ENCODE results near the gene LCP2. TPM values are rescaled to one million over a fixed set of nuclear protein-coding genes. Genes with fewer than 3 reads are reported as not detected.

The LCP2 gene
- total and polyA plus RNA-seq, 2 of the 4 experiments (the other 2 are of a cell fraction): not detected

DNA sequence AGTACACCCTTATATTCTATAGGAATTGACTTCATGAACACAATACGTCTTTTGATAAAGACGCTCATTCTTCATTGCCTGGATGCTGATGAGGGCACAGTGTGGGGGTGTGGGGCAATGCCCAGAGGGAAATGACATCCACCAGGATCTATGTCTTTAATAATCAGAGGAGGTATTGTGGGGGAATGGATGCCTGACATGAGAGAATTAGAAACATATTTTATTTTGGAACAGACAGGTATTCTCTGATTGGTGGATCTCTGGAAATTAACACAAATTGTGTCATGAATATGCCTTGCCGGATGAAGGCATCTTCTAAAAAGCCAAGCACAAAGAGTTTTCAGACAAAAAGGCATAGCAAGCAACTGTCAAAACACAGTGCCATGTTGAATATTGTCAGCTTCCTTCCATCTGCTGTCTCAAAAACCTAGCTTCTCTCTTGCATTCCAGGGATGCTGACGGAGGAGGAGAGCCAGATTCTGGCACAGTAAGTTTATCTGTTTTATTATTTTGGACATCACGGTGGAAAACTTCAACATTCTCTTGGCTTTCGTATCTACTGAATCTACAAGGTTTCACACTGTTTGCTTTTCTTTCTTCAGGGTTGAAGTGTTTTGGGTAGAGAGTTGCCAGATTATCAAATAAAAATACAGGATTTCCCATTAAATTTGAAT lies 68.7 kb downstream of the LCP2 start:
- 100% methylated on average over 1 of the region's 6 CpGs; no CpG with 5 or more reads in 1 of the 2 experiments for WGBS, 2 experiments (ENCODE audit: extremely low coverage in 2 of 2, insufficient read length in 1 of 2)
- H3K79me1 ChIP-seq (ENCODE audit: low read depth in 1 of 2, low read length in 2 of 2): no peaks in the 10 kb centered on the region
- no peak overlapping the region for H3K56ac ChIP-seq (ENCODE audit: extremely low read depth, insufficient read depth, low read length)
- ChIA-PET CTCF (no interaction called here), POLR2A (ENCODE audit: unreplicated experiment) (no interaction called here)
- H3K9me1 ChIP-seq (ENCODE audit: insufficient read depth, low read length): no peaks in the 10 kb centered on the region
- no peaks in the 10 kb centered on the region for H4K20me1 ChIP-seq (ENCODE audit: insufficient read depth, low read length)
- no peaks in the 10 kb centered on the region for H3K27me3 ChIP-seq (ENCODE audit: control insufficient read depth, insufficient read depth, low read length)
- no peak overlapping the region for H2AK5ac ChIP-seq (ENCODE audit: low read depth, low read length)
- TF ChIP-seq MAFK (IDR thresholded peaks at IDR 0.05; ENCODE audit: low read depth, low read length): no peak
- TF ChIP-seq BHLHE40 (IDR thresholded peaks at IDR 0.05; ENCODE audit: low read depth, low read length): no peak
- no peak for TF ChIP-seq NFE2L2 (IDR thresholded peaks at IDR 0.05; ENCODE audit: low read depth, low read length)
- TF ChIP-seq, protein P1, sequence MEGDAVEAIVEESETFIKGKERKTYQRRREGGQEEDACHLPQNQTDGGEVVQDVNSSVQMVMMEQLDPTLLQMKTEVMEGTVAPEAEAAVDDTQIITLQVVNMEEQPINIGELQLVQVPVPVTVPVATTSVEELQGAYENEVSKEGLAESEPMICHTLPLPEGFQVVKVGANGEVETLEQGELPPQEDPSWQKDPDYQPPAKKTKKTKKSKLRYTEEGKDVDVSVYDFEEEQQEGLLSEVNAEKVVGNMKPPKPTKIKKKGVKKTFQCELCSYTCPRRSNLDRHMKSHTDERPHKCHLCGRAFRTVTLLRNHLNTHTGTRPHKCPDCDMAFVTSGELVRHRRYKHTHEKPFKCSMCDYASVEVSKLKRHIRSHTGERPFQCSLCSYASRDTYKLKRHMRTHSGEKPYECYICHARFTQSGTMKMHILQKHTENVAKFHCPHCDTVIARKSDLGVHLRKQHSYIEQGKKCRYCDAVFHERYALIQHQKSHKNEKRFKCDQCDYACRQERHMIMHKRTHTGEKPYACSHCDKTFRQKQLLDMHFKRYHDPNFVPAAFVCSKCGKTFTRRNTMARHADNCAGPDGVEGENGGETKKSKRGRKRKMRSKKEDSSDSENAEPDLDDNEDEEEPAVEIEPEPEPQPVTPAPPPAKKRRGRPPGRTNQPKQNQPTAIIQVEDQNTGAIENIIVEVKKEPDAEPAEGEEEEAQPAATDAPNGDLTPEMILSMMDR (conservative IDR thresholded peaks at IDR 0.05; ENCODE audit: low read depth, low read length): no peak
- TF ChIP-seq, protein P2, sequence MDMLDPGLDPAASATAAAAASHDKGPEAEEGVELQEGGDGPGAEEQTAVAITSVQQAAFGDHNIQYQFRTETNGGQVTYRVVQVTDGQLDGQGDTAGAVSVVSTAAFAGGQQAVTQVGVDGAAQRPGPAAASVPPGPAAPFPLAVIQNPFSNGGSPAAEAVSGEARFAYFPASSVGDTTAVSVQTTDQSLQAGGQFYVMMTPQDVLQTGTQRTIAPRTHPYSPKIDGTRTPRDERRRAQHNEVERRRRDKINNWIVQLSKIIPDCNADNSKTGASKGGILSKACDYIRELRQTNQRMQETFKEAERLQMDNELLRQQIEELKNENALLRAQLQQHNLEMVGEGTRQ (IDR thresholded peaks at IDR 0.05; ENCODE audit: low read depth, low read length): no peak
- TF ChIP-seq MAZ (IDR thresholded peaks at IDR 0.05; ENCODE audit: borderline replicate concordance, low read depth, low read length): no peak
- TF ChIP-seq ELK1 (IDR thresholded peaks at IDR 0.05; ENCODE audit: borderline replicate concordance, low read depth, low read length): no peak
- no peak for TF ChIP-seq RAD21 (IDR thresholded peaks at IDR 0.05; ENCODE audit: low read length)
- TF ChIP-seq RCOR1 (IDR thresholded peaks at IDR 0.05; ENCODE audit: insufficient replicate concordance, low read length): no peak
- no peak for TF ChIP-seq CHD1 (IDR thresholded peaks at IDR 0.05; ENCODE audit: low read depth, low read length)
- no peak for TF ChIP-seq SMC3 (IDR thresholded peaks at IDR 0.05; ENCODE audit: low read depth, low read length)
- no peak for TF ChIP-seq POLR2A (IDR thresholded peaks at IDR 0.05; ENCODE audit: low read depth, low read length)
- no peak for TF ChIP-seq RFX5 (IDR thresholded peaks at IDR 0.05; ENCODE audit: low read depth, low read length)
- TF ChIP-seq MXI1 (IDR thresholded peaks at IDR 0.05; ENCODE audit: borderline replicate concordance, low read depth, low read length): no peak
- no peak for TF ChIP-seq FOS (IDR thresholded peaks at IDR 0.05; ENCODE audit: low read depth, low read length)
- no peak overlapping the region for H3K14ac ChIP-seq (replicated peaks; ENCODE audit: low read depth, low read length)
- no peak overlapping the region for H2AFZ ChIP-seq (replicated peaks; ENCODE audit: low read length, poor library complexity)
- H3K4ac ChIP-seq (ENCODE audit: low read depth, low read length): no peak overlapping the region
- H4K8ac ChIP-seq (ENCODE audit: low read depth in 2 of 2, low read length in 2 of 2): no peak overlapping the region
- H3K27ac ChIP-seq (ENCODE audit: insufficient read depth, low read length): no peak overlapping the region
- H4K5ac ChIP-seq (ENCODE audit: low read depth, low read length): no peak overlapping the region
- no peak overlapping the region for H2BK15ac ChIP-seq (ENCODE audit: low read depth, low read length)
- intact Hi-C loops (cut with micrococcal nuclease): no loop called here
- no peak overlapping the region for H3K4me2 ChIP-seq (ENCODE audit: low read depth, low read length)
- no peak overlapping the region for H2BK120ac ChIP-seq (ENCODE audit: low read depth, low read length)
- dilution Hi-C loops (cut with HindIII; ENCODE audit: low sequenced_read_pairs, unreplicated experiment): no loop called here
- H3K4me1 ChIP-seq (ENCODE audit: control insufficient read depth, insufficient read depth, low read length): no peaks in the 10 kb centered on the region
- H2AK9ac ChIP-seq (replicated peaks; ENCODE audit: low read depth, low read length, poor library complexity): no peak overlapping the region
- H3K23ac ChIP-seq (ENCODE audit: low read depth, low read length): no peak overlapping the region
- BruUV-seq (replicated peaks): no TSS peak
- no peak overlapping the region for H3K4me3 ChIP-seq (ENCODE audit: insufficient read depth, low read depth, low read length)
- DNase-seq (no peak), ATAC-seq (ENCODE audit: low read depth) (no peak)
- H2BK20ac ChIP-seq (ENCODE audit: low read depth, low read length): no peak overlapping the region
- no peak overlapping the region for H3K9ac ChIP-seq (ENCODE audit: low read depth, low read length)
- in situ Hi-C loops (cut with MboI; ENCODE audit: low sequenced_read_pairs): loop anchor here (10.0 kb wide), 1 partner anchor 196 kb away; no protein-coding TSS in a partner anchor
- H3K9me3 ChIP-seq (ENCODE audit: control insufficient read depth, insufficient read depth, low read length): no peaks in the 10 kb centered on the region
- H3K18ac ChIP-seq (ENCODE audit: low read depth, low read length): no peak overlapping the region
- no peaks in the 10 kb centered on the region for H3K36me3 ChIP-seq (ENCODE audit: control insufficient read depth, insufficient read depth, low read length)
- H2BK5ac ChIP-seq (ENCODE audit: low read depth, low read length, poor library complexity, severe bottlenecking): no peak overlapping the region
- no peak overlapping the region for H4K91ac ChIP-seq (ENCODE audit: insufficient read depth, low read depth, low read length)
